A549 (cell line): ENCODE data around the gene ZMIZ2.

Experiments
- CEBPB ChIP-seq, 2 experiments: fragments of >200 bp in 1 of 2; sonication (Bioruptor Twin) in 1 of 2; formaldehyde crosslinking in 1 of 2; IDR thresholded peaks; 2 replicates each; pipeline ENCODE4 v1.6.1; 2012 to 2016
- ESRRA ChIP-seq: fragments of 150-350 bp; IDR thresholded peaks from 2 replicates; pipeline ENCODE4 v1.6.1; 2014; ENCODE audit warnings: mild to moderate bottlenecking, low read length, borderline replicate concordance
- HEYL ChIP-seq: fragments of 250-450 bp; sonication (Bioruptor Pico); IDR thresholded peaks from 2 replicates; pipeline ENCODE4 v1.8.0; 2021; ENCODE audit warnings: mild to moderate bottlenecking, moderate library complexity
- POLR2A ChIP-seq: IDR thresholded peaks from 2 replicates; pipeline ENCODE4 v1.6.1; 2012; ENCODE audit warnings: mild to moderate bottlenecking, low read length
- RAD21 ChIP-seq, 2 experiments: fragments of >200 bp in 1 of 2; sonication (Bioruptor Twin) in 1 of 2; formaldehyde crosslinking in 1 of 2; IDR thresholded peaks in 1 of 2; conservative IDR thresholded peaks in 1 of 2; 2 replicates in 1 of 2; 3 replicates in 1 of 2; pipeline ENCODE4 v1.6.1; 2012 to 2018; ENCODE audit warnings: inconsistent platforms in 1 of 2
- TF ChIP-seq, protein P1 (sequence below): fragments of >200 bp; sonication (Bioruptor Twin); formaldehyde crosslinking; IDR thresholded peaks from 3 replicates; pipeline ENCODE4 v1.5.1; 2016

DNA sequence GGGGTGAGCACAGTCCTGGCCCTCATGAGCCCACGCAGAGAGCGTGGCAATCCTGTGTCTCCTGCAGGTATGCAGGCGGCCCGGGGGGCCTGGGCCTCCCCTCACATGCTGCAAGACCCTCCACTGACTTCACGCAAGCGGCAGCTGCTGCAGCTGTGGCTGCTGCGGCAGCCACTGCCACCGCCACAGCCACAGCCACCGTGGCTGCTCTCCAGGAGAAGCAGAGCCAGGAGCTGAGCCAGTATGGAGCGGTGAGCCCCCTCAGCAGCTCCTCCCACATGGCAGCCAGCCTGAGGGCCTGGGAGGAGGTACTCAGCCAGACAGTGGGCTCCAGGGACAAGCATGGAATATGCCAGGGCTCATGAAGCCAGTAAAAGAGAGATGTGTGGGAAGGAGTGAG is 8.7 kb downstream of the ZMIZ2 start:
- TF ChIP-seq ESRRA (no peak), HEYL (CRISPR knock-in tag) (no peak), RAD21 (conservative IDR thresholded peaks at IDR 0.05 in 1 of 2, IDR thresholded peaks at IDR 0.05 in 1 of 2) (no peak), POLR2A (no peak), CEBPB (IDR thresholded peaks at IDR 0.05) (no peak)
- TF ChIP-seq, protein P1, sequence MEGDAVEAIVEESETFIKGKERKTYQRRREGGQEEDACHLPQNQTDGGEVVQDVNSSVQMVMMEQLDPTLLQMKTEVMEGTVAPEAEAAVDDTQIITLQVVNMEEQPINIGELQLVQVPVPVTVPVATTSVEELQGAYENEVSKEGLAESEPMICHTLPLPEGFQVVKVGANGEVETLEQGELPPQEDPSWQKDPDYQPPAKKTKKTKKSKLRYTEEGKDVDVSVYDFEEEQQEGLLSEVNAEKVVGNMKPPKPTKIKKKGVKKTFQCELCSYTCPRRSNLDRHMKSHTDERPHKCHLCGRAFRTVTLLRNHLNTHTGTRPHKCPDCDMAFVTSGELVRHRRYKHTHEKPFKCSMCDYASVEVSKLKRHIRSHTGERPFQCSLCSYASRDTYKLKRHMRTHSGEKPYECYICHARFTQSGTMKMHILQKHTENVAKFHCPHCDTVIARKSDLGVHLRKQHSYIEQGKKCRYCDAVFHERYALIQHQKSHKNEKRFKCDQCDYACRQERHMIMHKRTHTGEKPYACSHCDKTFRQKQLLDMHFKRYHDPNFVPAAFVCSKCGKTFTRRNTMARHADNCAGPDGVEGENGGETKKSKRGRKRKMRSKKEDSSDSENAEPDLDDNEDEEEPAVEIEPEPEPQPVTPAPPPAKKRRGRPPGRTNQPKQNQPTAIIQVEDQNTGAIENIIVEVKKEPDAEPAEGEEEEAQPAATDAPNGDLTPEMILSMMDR = no peak
